Gastroesophageal sphincter (tissue), 4 donors: ENCODE results near the gene KRT6B. TPM values are rescaled to one million over a fixed set of nuclear protein-coding genes. Genes with fewer than 3 reads are reported as not detected.
A peak's percentile ranks its signal among the peaks of the same experiment; 100 is the strongest.

Source experiments
- ATAC-seq: fragments of 150-250 bp; one replicate; pipeline ENCODE4 v1.9.1; 2016; ENCODE audit warnings: mild to moderate bottlenecking, moderate library complexity
- H3K27ac ChIP-seq, 4 donors: fragments of 200-600 bp; sonication (generic) in 3 of 4; 1 replicate in 3 of 4; 2 replicates in 1 of 4; pipeline ENCODE4 v1.5.1; 2016 to 2019
- H3K27me3 ChIP-seq: fragments of 200-600 bp; sonication (generic); one replicate; pipeline ENCODE4 v1.5.1; 2019
- H3K36me3 ChIP-seq, 2 donors: fragments of 200-600 bp; sonication (generic); one replicate each; pipeline ENCODE4 v1.5.1; 2019; ENCODE audit warnings: control low read depth in 1 of 2
- H3K4me1 ChIP-seq, 3 donors: fragments of 200-600 bp; sonication (generic); 1 replicate in 2 of 3; 2 replicates in 1 of 3; pipeline ENCODE4 v1.5.1; 2016 to 2019; ENCODE audit warnings: control low read depth in 2 of 3
- H3K4me3 ChIP-seq, 2 donors: fragments of 200-600 bp; sonication (generic); one replicate each; pipeline ENCODE4 v1.5.1; 2019; ENCODE audit warnings: mild to moderate bottlenecking in 1 of 2, moderate library complexity in 1 of 2
- H3K9me3 ChIP-seq, 3 donors: fragments of 200-600 bp; sonication (generic); one replicate each; pipeline ENCODE4 v1.5.1; 2017 to 2019; ENCODE audit warnings: control low read depth in 2 of 3
- CTCF ChIP-seq, 4 experiments: fragments of 200-600 bp in 2 of 4; fragments of 450-650 bp in 2 of 4; sonication (generic) in 1 of 4; IDR thresholded peaks; one replicate each; pipeline ENCODE4 v1.5.1; 2017 to 2019; ENCODE audit warnings: antibody characterized with exemption in 4 of 4, mild to moderate bottlenecking in 2 of 4, moderate library complexity in 2 of 4
- EP300 ChIP-seq: sonication (generic); formaldehyde crosslinking; IDR thresholded peaks from one replicate; pipeline ENCODE4 v1.6.1; 2017; ENCODE audit warnings: antibody characterized with exemption, mild to moderate bottlenecking
- POLR2A ChIP-seq, 2 donors: fragments of 450-650 bp; IDR thresholded peaks; one replicate each; pipeline ENCODE4 v1.6.1; 2017; ENCODE audit warnings: antibody characterized with exemption in 2 of 2, mild to moderate bottlenecking in 2 of 2, moderate library complexity in 1 of 2
- POLR2AphosphoS5 ChIP-seq: sonication (generic); formaldehyde crosslinking; IDR thresholded peaks from one replicate; pipeline ENCODE4 v1.6.1; 2017; ENCODE audit warnings: antibody characterized with exemption
- WGBS, 2 donors: methylation state at CpG; one replicate each; pipeline ENCODE4 v1.1.5; 2018; ENCODE audit warnings: low coverage in 1 of 2; 5-methylcytosine and 5-hydroxymethylcytosine counted together
- total RNA-seq, 4 donors: library from RNA; depleted of rRNA; stranded (reverse); fragments of >200 nt; gene quantifications; one replicate each; pipeline ENCODE4 v1.1.0, GENCODE V29; 2016

Gene KRT6B
- total RNA-seq, 4 donors from 2014 or later = 0.54 to 60.8 (median 7.3) TPM

GRCh38 chr12:52419656-52420055, 32.3 kb downstream of the KRT6B start:
- H3K27me3 ChIP-seq = no peaks in the 10 kb centered on the region
- 63% methylated on average over 1 of the region's 1 CpG; no CpG with 5 or more reads in 1 of the 2 donors for WGBS, 2 donors

GRCh38 chr12:52418576-52419110, 33.3 kb downstream of the KRT6B start:
- 83% methylated on average over 2 of the region's 4 CpGs; no CpG with 5 or more reads in 1 of the 2 donors for WGBS, 2 donors
- H3K4me1 ChIP-seq = peaks cover 0 to 33% (median 5%) of the 10 kb centered on the region in 3 donors
- no peak for TF ChIP-seq POLR2AphosphoS5
- no peak for TF ChIP-seq POLR2A (IDR thresholded peaks at IDR 0.05)
- no peak for TF ChIP-seq EP300
- TF ChIP-seq CTCF (IDR thresholded peaks at IDR 0.05) = no peak
- ATAC-seq = no peak
- H3K36me3 ChIP-seq = no peaks in the 10 kb centered on the region
- H3K27ac ChIP-seq = no peak overlapping the region
- no peaks in the 10 kb centered on the region for H3K9me3 ChIP-seq
- no peak overlapping the region for H3K4me3 ChIP-seq
- H3K27me3 ChIP-seq = no peaks in the 10 kb centered on the region

More at GRCh38 chr12:52419656-52420055, 32.3 kb downstream of the KRT6B start:
- TF ChIP-seq POLR2A (IDR thresholded peaks at IDR 0.05) (no peak), POLR2AphosphoS5 (no peak), EP300 (no peak), CTCF (IDR thresholded peaks at IDR 0.05) (no peak)
- no peak for ATAC-seq
- H3K36me3 ChIP-seq = no peaks in the 10 kb centered on the region
- no peaks in the 10 kb centered on the region for H3K9me3 ChIP-seq
- no peak overlapping the region for H3K27ac ChIP-seq
- H3K4me3 ChIP-seq = no peak overlapping the region
- H3K4me1 ChIP-seq = peaks cover 0 to 41% (median 5%) of the 10 kb centered on the region in 3 donors

- peaks cover 0 to 24% (median 0%) of the 10 kb centered on the region in 3 donors for H3K4me1 ChIP-seq
- no peak overlapping the region for H3K4me3 ChIP-seq
- no peak for ATAC-seq
- WGBS, 2 donors = 75% methylated on average over 2 of the region's 2 CpGs; no CpG with 5 or more reads in 1 of the 2 donors
- H3K27ac ChIP-seq = peak overlapping the region in 3 of 4 donors; percentile 44 to 74 (median 61)
- no peak for TF ChIP-seq CTCF (IDR thresholded peaks at IDR 0.05)
- TF ChIP-seq EP300 = no peak
- no peak for TF ChIP-seq POLR2AphosphoS5
- no peak for TF ChIP-seq POLR2A (IDR thresholded peaks at IDR 0.05)
- H3K36me3 ChIP-seq = no peaks in the 10 kb centered on the region
- H3K9me3 ChIP-seq = no peaks in the 10 kb centered on the region
- no peaks in the 10 kb centered on the region for H3K27me3 ChIP-seq
Observed at GRCh38 chr12:52417740-52418139, 34.2 kb downstream of the KRT6B start.

GRCh38 chr12:52416795-52417194, 35.2 kb downstream of the KRT6B start:
- no peaks in the 10 kb centered on the region for H3K27me3 ChIP-seq
- ATAC-seq = peak; percentile 59
- H3K4me3 ChIP-seq = no peak overlapping the region
- H3K4me1 ChIP-seq = peaks cover 0 to 24% (median 0%) of the 10 kb centered on the region in 3 donors
- H3K36me3 ChIP-seq = no peaks in the 10 kb centered on the region
- H3K27ac ChIP-seq = peak overlapping the region in 3 of 4 donors; percentile 18 to 74 (median 61)
- H3K9me3 ChIP-seq = no peaks in the 10 kb centered on the region
- 92 to 100% methylated on average over 1 of the region's 1 CpG for WGBS, 2 donors
- TF ChIP-seq CTCF (IDR thresholded peaks at IDR 0.05) (no peak), POLR2AphosphoS5 (no peak), POLR2A (IDR thresholded peaks at IDR 0.05) (no peak), EP300 (no peak)
